ENCODE results near the gene GATAD1. TPM values are rescaled to one million over a fixed set of nuclear protein-coding genes. Genes with fewer than 3 reads are reported as not detected.
A peak's percentile ranks its signal among the peaks of the same experiment; 100 is the strongest.
"Not testable (repeated sequence)": the region's sequence is repeated elsewhere in the genome, so short reads cannot be mapped to it uniquely, and the experiment has no call there.

Gene GATAD1
- total RNA-seq, 1 experiment from 2014 or later, result 41.2 TPM

GRCh38 chr7:92464515-92464914 is 17.2 kb downstream of the GATAD1 start:
- no peaks in the 10 kb centered on the region for H3K27me3 Mint-ChIP-seq (ENCODE audit: insufficient read depth, unreplicated experiment)
- peaks cover 21% of the 10 kb centered on the region for H3K36me3 Mint-ChIP-seq (ENCODE audit: insufficient read depth, unreplicated experiment)
- no peak overlapping the region for H3K27ac Mint-ChIP-seq (ENCODE audit: low read depth, unreplicated experiment)
- ChIA-PET POLR2A (interaction anchor here (0.5 kb wide), 1 partner anchor 186 kb away, joined by 4 read pairs; no protein-coding TSS in a partner anchor), CTCF (interaction anchor here (0.8 to 0.9 kb wide), 2 partner anchors 10 to 18 kb away, joined by 3 to 4 read pairs; partner anchors contain the start of gene GATAD1)
- no peak for TF ChIP-seq CTCF (IDR thresholded peaks at IDR 0.05; ENCODE audit: unreplicated experiment)
- H3K4me3 Mint-ChIP-seq (ENCODE audit: unreplicated experiment), result no peak overlapping the region
- intact Hi-C loops (cut with micrococcal nuclease), result loop anchor here (5.0 kb wide), 1 partner anchor 582 kb away; the partner anchor contains the start of gene MTERF1
- H3K9me3 Mint-ChIP-seq (ENCODE audit: unreplicated experiment), result no peaks in the 10 kb centered on the region
- DNase-seq (ENCODE audit: unreplicated experiment), result no peak
- peaks cover 11% of the 10 kb centered on the region for H3K4me1 Mint-ChIP-seq (ENCODE audit: insufficient read depth, unreplicated experiment)
- no TSS peak for BruUV-seq (replicated peaks)

GRCh38 chr7:92466682-92467081 is 19.4 kb downstream of the GATAD1 start:
- Mint-ChIP-seq H3K9me3 (ENCODE audit: unreplicated experiment) (no peaks in the 10 kb centered on the region), H3K27me3 (ENCODE audit: insufficient read depth, unreplicated experiment) (no peaks in the 10 kb centered on the region), H3K4me1 (ENCODE audit: insufficient read depth, unreplicated experiment) (peaks cover under 1% of the 10 kb centered on the region), H3K27ac (ENCODE audit: low read depth, unreplicated experiment) (no peak overlapping the region), H3K36me3 (ENCODE audit: insufficient read depth, unreplicated experiment) (peaks cover 17% of the 10 kb centered on the region), H3K4me3 (ENCODE audit: unreplicated experiment) (no peak overlapping the region)
- ChIA-PET POLR2A (interaction anchor here (1.2 to 1.4 kb wide), 2 partner anchors 10 to 18 kb away, joined by 3 to 4 read pairs; no protein-coding TSS in a partner anchor), CTCF (interaction anchor here (0.6 to 1.1 kb wide), 2 partner anchors 21 to 386 kb away, joined by 3 to 5 read pairs; no protein-coding TSS in a partner anchor)
- no TSS peak for BruUV-seq (replicated peaks)
- DNase-seq (ENCODE audit: unreplicated experiment), result no peak
- no peak for TF ChIP-seq CTCF (IDR thresholded peaks at IDR 0.05; ENCODE audit: unreplicated experiment)
- intact Hi-C loops (cut with micrococcal nuclease), result no loop called here

- H3K36me3 Mint-ChIP-seq (ENCODE audit: insufficient read depth, unreplicated experiment); H3K9me3 Mint-ChIP-seq (ENCODE audit: unreplicated experiment); H3K27ac Mint-ChIP-seq (ENCODE audit: low read depth, unreplicated experiment); H3K27me3 Mint-ChIP-seq (ENCODE audit: insufficient read depth, unreplicated experiment); H3K4me1 Mint-ChIP-seq (ENCODE audit: insufficient read depth, unreplicated experiment); BruUV-seq (replicated peaks); DNase-seq (ENCODE audit: unreplicated experiment); POLR2A ChIA-PET; H3K4me3 Mint-ChIP-seq (ENCODE audit: unreplicated experiment); intact Hi-C loops (cut with micrococcal nuclease): not testable (repeated sequence)
- CTCF ChIA-PET, result interaction anchor here (0.8 kb wide), 1 partner anchor 20 kb away, joined by 3 read pairs; no protein-coding TSS in a partner anchor
Measured at GRCh38 chr7:92468589-92468988, 21.3 kb downstream of the GATAD1 start.

GRCh38 chr7:92473989-92474388 is 26.7 kb downstream of the GATAD1 start:
- H3K9me3 Mint-ChIP-seq (ENCODE audit: unreplicated experiment); CTCF ChIA-PET; POLR2A ChIA-PET; BruUV-seq (replicated peaks); H3K27me3 Mint-ChIP-seq (ENCODE audit: insufficient read depth, unreplicated experiment); DNase-seq (ENCODE audit: unreplicated experiment); H3K27ac Mint-ChIP-seq (ENCODE audit: low read depth, unreplicated experiment); H3K4me3 Mint-ChIP-seq (ENCODE audit: unreplicated experiment); H3K4me1 Mint-ChIP-seq (ENCODE audit: insufficient read depth, unreplicated experiment); intact Hi-C loops (cut with micrococcal nuclease): not testable (repeated sequence)
- peaks cover 15% of the 10 kb centered on the region for H3K36me3 Mint-ChIP-seq (ENCODE audit: insufficient read depth, unreplicated experiment)

- intact Hi-C loops (cut with micrococcal nuclease); DNase-seq (ENCODE audit: unreplicated experiment); CTCF ChIA-PET; BruUV-seq (replicated peaks); H3K4me1 Mint-ChIP-seq (ENCODE audit: insufficient read depth, unreplicated experiment); H3K27me3 Mint-ChIP-seq (ENCODE audit: insufficient read depth, unreplicated experiment); H3K4me3 Mint-ChIP-seq (ENCODE audit: unreplicated experiment); H3K27ac Mint-ChIP-seq (ENCODE audit: low read depth, unreplicated experiment); POLR2A ChIA-PET; H3K9me3 Mint-ChIP-seq (ENCODE audit: unreplicated experiment): not testable (repeated sequence)
- H3K36me3 Mint-ChIP-seq (ENCODE audit: insufficient read depth, unreplicated experiment), result peaks cover 15% of the 10 kb centered on the region
Measured at GRCh38 chr7:92475261-92475770, 28.0 kb downstream of the GATAD1 start.

- H3K36me3 Mint-ChIP-seq (ENCODE audit: insufficient read depth, unreplicated experiment), result peaks cover 15% of the 10 kb centered on the region
- H3K27me3 Mint-ChIP-seq (ENCODE audit: insufficient read depth, unreplicated experiment); H3K9me3 Mint-ChIP-seq (ENCODE audit: unreplicated experiment); H3K27ac Mint-ChIP-seq (ENCODE audit: low read depth, unreplicated experiment); BruUV-seq (replicated peaks); H3K4me3 Mint-ChIP-seq (ENCODE audit: unreplicated experiment); H3K4me1 Mint-ChIP-seq (ENCODE audit: insufficient read depth, unreplicated experiment); DNase-seq (ENCODE audit: unreplicated experiment); CTCF ChIA-PET; intact Hi-C loops (cut with micrococcal nuclease): not testable (repeated sequence)
- POLR2A ChIA-PET, result interaction anchor here (0.7 kb wide), 1 partner anchor 11 kb away, joined by 3 read pairs; no protein-coding TSS in a partner anchor
Measured at GRCh38 chr7:92475851-92476590, 28.7 kb downstream of the GATAD1 start.

GRCh38 chr7:92477681-92478080 is 30.4 kb downstream of the GATAD1 start, which contains the start of gene ERVW-1:
Gene ERVW-1, minus strand, starts transcription at chr7:92477946. Its CDS starts 7,565 bp downstream, at chr7:92470381.
- BruUV-seq (replicated peaks); H3K4me3 Mint-ChIP-seq (ENCODE audit: unreplicated experiment); H3K9me3 Mint-ChIP-seq (ENCODE audit: unreplicated experiment); H3K4me1 Mint-ChIP-seq (ENCODE audit: insufficient read depth, unreplicated experiment); H3K27me3 Mint-ChIP-seq (ENCODE audit: insufficient read depth, unreplicated experiment); DNase-seq (ENCODE audit: unreplicated experiment); intact Hi-C loops (cut with micrococcal nuclease): not testable (repeated sequence)
- Mint-ChIP-seq H3K36me3 (ENCODE audit: insufficient read depth, unreplicated experiment) (peaks cover 10% of the 10 kb centered on the region), H3K27ac (ENCODE audit: low read depth, unreplicated experiment) (peak within 1 kb of the TSS; percentile 8)
- POLR2A ChIA-PET, result interaction anchor here (0.6 kb wide), 1 partner anchor 700 kb away, joined by 3 read pairs; no protein-coding TSS in a partner anchor
- CTCF ChIA-PET, result interaction anchor here (1.1 to 1.3 kb wide), 2 partner anchors 12 to 16 kb away, joined by 3 to 4 read pairs; no protein-coding TSS in a partner anchor

All from MCF 10A (cell line).